Muscle of arm (tissue), 12 donors: ENCODE measurements around the gene SLC35D1. TPM values are rescaled to one million over a fixed set of nuclear protein-coding genes. Genes with fewer than 3 reads are reported as not detected.
"Not testable (repeated sequence)": the region's sequence is repeated elsewhere in the genome, so short reads cannot be mapped to it uniquely, and the experiment has no call there.

Experiments
- DNase-seq: peaks from one replicate; pipeline ENCODE4 v3.0.0-alpha.2; 2013
- polyA plus RNA-seq, 12 donors: library from polyadenylated mRNA; unstranded; fragments of 120-200 nt; gene quantifications; one replicate each; pipeline ENCODE4 v1.2.1, GENCODE V29; 2013; ENCODE audit not compliant: insufficient read length in 12 of 12

Gene SLC35D1
- polyA plus RNA-seq, 12 donors = 7.1 to 14.7 (median 8.7) TPM; not detected in 1

- DNase-seq = no peak
Measured at GRCh38 chr1:66998972-66999371, 55.0 kb downstream of the SLC35D1 start.

- peak; percentile 59 for DNase-seq
Measured at GRCh38 chr1:66996018-66996682, 57.8 kb downstream of the SLC35D1 start.

- no peak for DNase-seq
Measured at GRCh38 chr1:66993076-66993475, 60.9 kb downstream of the SLC35D1 start.

GRCh38 chr1:66985835-66986234 lies 68.1 kb downstream of the SLC35D1 start:
- DNase-seq = no peak

- DNase-seq = no peak
Measured at GRCh38 chr1:66984491-66984890, 69.5 kb downstream of the SLC35D1 start.

- DNase-seq = no peak
Measured at GRCh38 chr1:66982561-66983260, 71.2 kb downstream of the SLC35D1 start.

GRCh38 chr1:66981679-66982078 lies 72.3 kb downstream of the SLC35D1 start:
- DNase-seq = no peak

- DNase-seq = no peak
Measured at GRCh38 chr1:66980745-66981367, 73.1 kb downstream of the SLC35D1 start.

GRCh38 chr1:66979621-66980020 lies 74.3 kb downstream of the SLC35D1 start:
- DNase-seq = not testable (repeated sequence)

- no peak for DNase-seq
Measured at GRCh38 chr1:66978201-66978600, 75.7 kb downstream of the SLC35D1 start.

GRCh38 chr1:66968574-66968973 lies 85.4 kb downstream of the SLC35D1 start:
- no peak for DNase-seq

GRCh38 chr1:66966188-66966873 lies 87.6 kb downstream of the SLC35D1 start:
- not testable (repeated sequence) for DNase-seq

- no peak for DNase-seq
Measured at GRCh38 chr1:66957938-66958337, 96.0 kb downstream of the SLC35D1 start.

- no peak for DNase-seq
Measured at GRCh38 chr1:66954208-66954607, 99.7 kb downstream of the SLC35D1 start.

- DNase-seq = no peak
Measured at GRCh38 chr1:66951513-66951912, 102.4 kb downstream of the SLC35D1 start.

Other genes with a start within 250 kb of the SLC35D1 start
- 1 to 10 TPM in 10 of 12 donors, not detected in 2; 3.0 to 5.2 (median 3.9) TPM for gene DNAI4, start 129.3 kb downstream of the SLC35D1 start, polyA plus RNA-seq
- gene MIER1, start 129.2 kb downstream of the SLC35D1 start, polyA plus RNA-seq = 100 to 1,000 TPM in 1 of 12 donors, 10 to 100 TPM in 11; 23.0 to 116 (median 25.9) TPM
- not detected for gene C1orf141, start 80.8 kb upstream of the SLC35D1 start, polyA plus RNA-seq
- under 1 TPM in 5 of 12 donors, not detected in 7; 0.04 to 0.37 (median 0.08) TPM for gene IL23R, start 112.3 kb upstream of the SLC35D1 start, polyA plus RNA-seq